ENCODE measurements around the gene TSKU. TPM values are rescaled to one million over a fixed set of nuclear protein-coding genes. Genes with fewer than 3 reads are reported as not detected.
"Not testable (repeated sequence)": the region's sequence is repeated elsewhere in the genome, so short reads cannot be mapped to it uniquely, and the experiment has no call there.

The TSKU gene
- total and polyA plus RNA-seq, 9 of the 15 experiments (the other 6 are each of a cell fraction or from before 2014, with no cell fraction given) = 0.60 to 11.9 (median 8.4) TPM

GRCh38 chr11:76790251-76790650, 7.1 kb downstream of the TSKU start:
- ChIA-PET POLR2A (no interaction called here), CTCF (ENCODE audit: low intra/inter-chr PET ratio) (no interaction called here)
- no TSS peak for BruUV-seq (replicated peaks)
- no peak for TF ChIP-seq ZNF785 (CRISPR knock-in tag; IDR thresholded peaks at IDR 0.05)
- TF ChIP-seq ZHX1 (conservative IDR thresholded peaks at IDR 0.05; ENCODE audit: low read length) = no peak
- no peak for TF ChIP-seq NFXL1 (CRISPR knock-in tag; IDR thresholded peaks at IDR 0.05)
- no peak for TF ChIP-seq HIVEP1 (CRISPR knock-in tag; IDR thresholded peaks at IDR 0.05)
- TF ChIP-seq ZNF282 (CRISPR knock-in tag; IDR thresholded peaks at IDR 0.05) = no peak
- TF ChIP-seq EHMT2 (IDR thresholded peaks at IDR 0.05) = no peak
- no peak for TF ChIP-seq FOXO4 (CRISPR knock-in tag; IDR thresholded peaks at IDR 0.05)
- no peak for TF ChIP-seq RNF2 (IDR thresholded peaks at IDR 0.05)
- TF ChIP-seq SIN3A (IDR thresholded peaks at IDR 0.05; ENCODE audit: borderline replicate concordance in 2 of 2, control insufficient read depth in 1 of 2, low read depth in 2 of 2, low read length in 2 of 2) = no peak
- TF ChIP-seq MAFF (IDR thresholded peaks at IDR 0.05; ENCODE audit: low read length) = no peak
- no peak for TF ChIP-seq SUPT5H (IDR thresholded peaks at IDR 0.05)
- ATAC-seq = no peak
- H3K9me3 ChIP-seq (replicated peaks; ENCODE audit: control insufficient read depth, insufficient read depth, low read depth, low read length) = 0 out of 2 replicates have a peak, but pooled peaks cover 3% of the 10 kb centered on the region
- peaks cover 39 to 41% of the 10 kb centered on the region in 2 experiments; a peak in 4 of 5 replicates for H3K4me1 ChIP-seq (replicated peaks in 1 of 2; ENCODE audit: control insufficient read depth in 2 of 2, insufficient read depth in 2 of 2, low read length in 2 of 2)
- intact Hi-C loops (cut with micrococcal nuclease) = no loop called here
- no peak for FAIRE-seq
- no peak overlapping the region for H2AFZ ChIP-seq (ENCODE audit: low read depth, low read length)
- no peak for DNase-seq (ENCODE audit: extremely low read depth in 1 of 4, low spot score in 3 of 4)
- H3K27ac ChIP-seq (ENCODE audit: extremely low read depth, low read depth, low read length) = no peak overlapping the region
- peaks cover 22% of the 10 kb centered on the region for H4K20me1 ChIP-seq (replicated peaks; ENCODE audit: control insufficient read depth, insufficient read depth, low read length)
- H3K36me3 ChIP-seq (ENCODE audit: control insufficient read depth, insufficient read depth, low read length) = peaks cover 24% of the 10 kb centered on the region; the same call in 2 of the 3 replicates
- H3K27me3 ChIP-seq (ENCODE audit: control insufficient read depth in 2 of 2, insufficient read depth in 2 of 2, low read length in 2 of 2) = no peaks in the 10 kb centered on the region
- WGBS (ENCODE audit: insufficient coverage, low coverage, missing lambda C conversion rate) = 80% methylated on average over 5 of the region's 5 CpGs
- no peak overlapping the region for H3K4me3 ChIP-seq
- in situ Hi-C loops (cut with MboI) = no loop called here
- H3K9ac ChIP-seq (ENCODE audit: insufficient read depth in 1 of 2, low read depth in 2 of 2, low read length in 2 of 2) = no peak overlapping the region; a peak in 1 of 4 replicates
- H3K79me2 ChIP-seq (ENCODE audit: control insufficient read depth, insufficient read depth, low read length) = peaks cover 87% of the 10 kb centered on the region
- no peak overlapping the region for H3K4me2 ChIP-seq (ENCODE audit: insufficient read depth, low read length)
- peaks cover 10% of the 10 kb centered on the region for H3K9me1 ChIP-seq (ENCODE audit: control insufficient read depth, insufficient read depth, low read length)

- FAIRE-seq; H2AFZ ChIP-seq (ENCODE audit: low read depth, low read length); ATAC-seq; H3K9ac ChIP-seq (ENCODE audit: insufficient read depth in 1 of 2, low read depth in 2 of 2, low read length in 2 of 2); H3K4me3 ChIP-seq; H3K27me3 ChIP-seq (ENCODE audit: control insufficient read depth in 2 of 2, insufficient read depth in 2 of 2, low read length in 2 of 2); BruUV-seq (replicated peaks); H3K9me3 ChIP-seq (replicated peaks; ENCODE audit: control insufficient read depth, insufficient read depth, low read depth, low read length); H3K4me2 ChIP-seq (ENCODE audit: insufficient read depth, low read length); POLR2A ChIA-PET; CTCF ChIA-PET (ENCODE audit: low intra/inter-chr PET ratio); DNase-seq (ENCODE audit: extremely low read depth in 1 of 4, low spot score in 3 of 4); intact Hi-C loops (cut with micrococcal nuclease); in situ Hi-C loops (cut with MboI); H3K27ac ChIP-seq (ENCODE audit: extremely low read depth, low read depth, low read length): not testable (repeated sequence)
- peaks cover 32% of the 10 kb centered on the region; the same call in 2 of the 3 replicates for H3K36me3 ChIP-seq (ENCODE audit: control insufficient read depth, insufficient read depth, low read length)
- peaks cover 22% of the 10 kb centered on the region for H4K20me1 ChIP-seq (replicated peaks; ENCODE audit: control insufficient read depth, insufficient read depth, low read length)
- H3K79me2 ChIP-seq (ENCODE audit: control insufficient read depth, insufficient read depth, low read length) = peaks cover 77% of the 10 kb centered on the region
- peaks cover 10% of the 10 kb centered on the region for H3K9me1 ChIP-seq (ENCODE audit: control insufficient read depth, insufficient read depth, low read length)
- H3K4me1 ChIP-seq (replicated peaks in 1 of 2; ENCODE audit: control insufficient read depth in 2 of 2, insufficient read depth in 2 of 2, low read length in 2 of 2) = peaks cover 29 to 39% of the 10 kb centered on the region in 2 experiments; a peak in 4 of 5 replicates
- 77% methylated on average over 4 of the region's 4 CpGs for WGBS (ENCODE audit: insufficient coverage, low coverage, missing lambda C conversion rate)
Observed at GRCh38 chr11:76791002-76791770, 8.0 kb downstream of the TSKU start.

All from K562 (cell line).